Endodermal cell (in vitro differentiated cells): ENCODE measurements around the gene TCF3. TPM values are rescaled to one million over a fixed set of nuclear protein-coding genes. Genes with fewer than 3 reads are reported as not detected.

Experiments used
- DNase-seq: peaks from one replicate; pipeline ENCODE4 v3.0.0-alpha.2; 2017
- H3K27ac ChIP-seq: 2 replicates; pipeline ENCODE4 v1.5.1; 2013; ENCODE audit warnings: mild to moderate bottlenecking, low read depth, low read length, moderate library complexity
- H3K27me3 ChIP-seq: 2 replicates; pipeline ENCODE4 v1.6.1; 2013; ENCODE audit warnings: mild to moderate bottlenecking, low read length, moderate library complexity; ENCODE audit not compliant: insufficient read depth, control insufficient read depth, poor library complexity, severe bottlenecking
- H3K36me3 ChIP-seq: 2 replicates; pipeline ENCODE4 v1.7.0; 2013; ENCODE audit warnings: mild to moderate bottlenecking, low read length, moderate library complexity; ENCODE audit not compliant: control insufficient read depth, insufficient read depth
- H3K4me1 ChIP-seq: one replicate; pipeline ENCODE4 v1.7.0; 2013; ENCODE audit warnings: low read length; ENCODE audit not compliant: control insufficient read depth, insufficient read depth
- H3K4me3 ChIP-seq: 2 replicates; pipeline ENCODE4 v1.5.1; 2013; ENCODE audit warnings: mild to moderate bottlenecking, low read length, moderate library complexity
- H3K9ac ChIP-seq: 2 replicates; pipeline ENCODE4 v1.6.1; 2013; ENCODE audit warnings: mild to moderate bottlenecking, low read length, moderate library complexity; ENCODE audit not compliant: poor library complexity, severe bottlenecking; ENCODE audit errors: extremely low read depth
- H3K9me3 ChIP-seq: 2 replicates; pipeline ENCODE4 v1.6.1; 2013; ENCODE audit warnings: mild to moderate bottlenecking, low read length, moderate library complexity; ENCODE audit not compliant: control insufficient read depth
- H3K27ac Mint-ChIP-seq: 2 replicates; pipeline ENCODE4 v1.8.0; 2020; ENCODE audit warnings: mixed read lengths
- H3K27me3 Mint-ChIP-seq: 2 replicates; pipeline ENCODE4 v1.8.0; 2021; ENCODE audit warnings: mild to moderate bottlenecking, mixed read lengths; ENCODE audit not compliant: insufficient read depth
- H3K36me3 Mint-ChIP-seq: 2 replicates; pipeline ENCODE4 v1.8.0; 2020; ENCODE audit warnings: low read depth, mixed read lengths
- H3K4me1 Mint-ChIP-seq: 2 replicates; pipeline ENCODE4 v1.8.0; 2020; ENCODE audit warnings: mixed read lengths
- H3K4me3 Mint-ChIP-seq: 2 replicates; pipeline ENCODE4 v1.8.0; 2020; ENCODE audit warnings: mild to moderate bottlenecking, moderate library complexity, mixed read lengths
- H3K9me3 Mint-ChIP-seq: 2 replicates; pipeline ENCODE4 v1.8.0; 2020; ENCODE audit warnings: mild to moderate bottlenecking, mixed read lengths
- CTCF ChIP-seq: fragments of 200-600 bp; sonication (generic); conservative IDR thresholded peaks from 2 replicates; pipeline ENCODE4 v1.5.0; 2021; ENCODE audit warnings: antibody characterized with exemption, mild to moderate bottlenecking
- WGBS, 2 experiments: methylation state at CpG; one replicate each; pipeline versions ENCODE4 v1.1.5 to v1.1.7; 2013; ENCODE audit warnings: missing lambda C conversion rate in 2 of 2, mixed read lengths in 1 of 2; ENCODE audit not compliant: insufficient coverage in 1 of 2, insufficient read length in 1 of 2; 5-methylcytosine and 5-hydroxymethylcytosine counted together
- total RNA-seq, 2 donors: library from RNA; stranded (reverse); fragmentation: NEBNext Ultra II Directional in 1 of 2; extraction: Animal tissue kit (Norgen Biotek cat#: 25700) in 1 of 2; gene quantifications; 2 replicates in 1 of 2; 3 replicates in 1 of 2; pipeline ENCODE4 v1.2.1, GENCODE V29; 2021

Gene TCF3
- total RNA-seq, 2 donors from 2014 or later = 233 to 268 TPM

GRCh38 chr19:1655987-1656608 is 3.7 kb upstream of the TCF3 start:
- H3K9ac ChIP-seq = no peak overlapping the region
- no peaks in the 10 kb centered on the region for H3K27me3 ChIP-seq
- H3K4me1 ChIP-seq = no peaks in the 10 kb centered on the region
- no peak for TF ChIP-seq CTCF
- no peaks in the 10 kb centered on the region for H3K9me3 ChIP-seq
- H3K4me1 Mint-ChIP-seq = no peaks in the 10 kb centered on the region
- H3K27ac ChIP-seq = no peak overlapping the region
- H3K27ac Mint-ChIP-seq = no peak overlapping the region
- no peak for DNase-seq
- peaks cover 11% of the 10 kb centered on the region for H3K27me3 Mint-ChIP-seq
- WGBS, 2 experiments = 90 to 96% methylated on average over 14 to 16 of the region's 19 CpGs
- peaks cover 7% of the 10 kb centered on the region for H3K9me3 Mint-ChIP-seq
- no peak overlapping the region for H3K4me3 ChIP-seq
- H3K36me3 Mint-ChIP-seq = no peaks in the 10 kb centered on the region
- no peak overlapping the region for H3K4me3 Mint-ChIP-seq
- H3K36me3 ChIP-seq = no peaks in the 10 kb centered on the region

- Mint-ChIP-seq H3K27me3 (peaks cover 8% of the 10 kb centered on the region), H3K4me3 (no peak overlapping the region), H3K36me3 (peaks cover 3% of the 10 kb centered on the region), H3K4me1 (peaks cover 6% of the 10 kb centered on the region), H3K9me3 (peaks cover 5% of the 10 kb centered on the region), H3K27ac (no peak overlapping the region)
- no peak for DNase-seq
- H3K9ac ChIP-seq = no peak overlapping the region
- no peaks in the 10 kb centered on the region for H3K4me1 ChIP-seq
- no peaks in the 10 kb centered on the region for H3K9me3 ChIP-seq
- H3K36me3 ChIP-seq = no peaks in the 10 kb centered on the region
- no peaks in the 10 kb centered on the region for H3K27me3 ChIP-seq
- no peak overlapping the region for H3K27ac ChIP-seq
- WGBS, 2 experiments = 90 to 98% methylated on average over 28 to 34 of the region's 34 CpGs
- TF ChIP-seq CTCF = no peak
- H3K4me3 ChIP-seq = no peak overlapping the region
Measured at GRCh38 chr19:1655131-1655981, 2.9 kb upstream of the TCF3 start.

GRCh38 chr19:1654178-1654792 is 1.9 kb upstream of the TCF3 start:
- WGBS, 2 experiments = 88 to 91% methylated on average over 12 to 18 of the region's 18 CpGs
- Mint-ChIP-seq H3K27ac (no peak overlapping the region), H3K4me1 (peaks cover 6% of the 10 kb centered on the region), H3K4me3 (peak overlapping the region; percentile 70), H3K27me3 (peaks cover 6% of the 10 kb centered on the region), H3K9me3 (peaks cover 3% of the 10 kb centered on the region), H3K36me3 (peaks cover 9% of the 10 kb centered on the region)
- TF ChIP-seq CTCF = no peak
- no peaks in the 10 kb centered on the region for H3K27me3 ChIP-seq
- no peak overlapping the region for H3K27ac ChIP-seq
- no peaks in the 10 kb centered on the region for H3K4me1 ChIP-seq
- no peak for DNase-seq
- no peak overlapping the region for H3K4me3 ChIP-seq
- no peak overlapping the region for H3K9ac ChIP-seq
- H3K36me3 ChIP-seq = peaks cover 7% of the 10 kb centered on the region
- no peaks in the 10 kb centered on the region for H3K9me3 ChIP-seq
